ENCODE results near the gene DOK7.

The DOK7 gene

DNA sequence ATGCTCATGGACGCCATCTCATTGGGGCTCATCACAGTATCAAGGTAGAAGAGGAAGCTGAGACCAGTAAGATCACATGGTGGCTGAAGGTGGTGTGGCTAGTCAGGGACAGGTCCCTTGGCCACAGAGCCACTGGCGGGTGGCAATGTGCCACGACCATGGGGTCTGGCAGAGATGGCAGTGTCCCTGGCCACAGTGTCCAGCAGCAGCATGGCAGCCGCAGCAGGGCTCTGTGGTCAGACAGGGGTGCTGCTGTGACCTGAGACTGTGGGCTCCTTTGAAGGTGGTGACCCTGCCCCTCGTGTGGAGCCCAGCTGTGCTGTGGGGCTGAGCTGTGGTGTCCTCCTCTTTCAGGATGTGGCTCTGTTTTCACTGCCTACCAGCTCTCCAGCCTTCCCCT, 2.2 kb upstream of the DOK7 start:
- H3K9me3 ChIP-seq, result peaks cover 28% of the 10 kb centered on the region
- H3K4me1 ChIP-seq, result peaks cover 54% of the 10 kb centered on the region
- no peak overlapping the region for H3K4me3 ChIP-seq
- H3K9ac ChIP-seq, result no peak overlapping the region; the same call in 1 of the 2 replicates
- no peak for TF ChIP-seq Cebpa-rat (IDR thresholded peaks at IDR 0.05)
- peaks cover 34% of the 10 kb centered on the region for H3K27me3 ChIP-seq
- peak overlapping the region; percentile 52; the same call in 1 of the 2 replicates for H3K27ac ChIP-seq
- no peaks in the 10 kb centered on the region for H3K36me3 ChIP-seq
- no peaks in the 10 kb centered on the region for H4K20me1 ChIP-seq
- H3K4me2 ChIP-seq, result peak overlapping the region; percentile 86

DNA sequence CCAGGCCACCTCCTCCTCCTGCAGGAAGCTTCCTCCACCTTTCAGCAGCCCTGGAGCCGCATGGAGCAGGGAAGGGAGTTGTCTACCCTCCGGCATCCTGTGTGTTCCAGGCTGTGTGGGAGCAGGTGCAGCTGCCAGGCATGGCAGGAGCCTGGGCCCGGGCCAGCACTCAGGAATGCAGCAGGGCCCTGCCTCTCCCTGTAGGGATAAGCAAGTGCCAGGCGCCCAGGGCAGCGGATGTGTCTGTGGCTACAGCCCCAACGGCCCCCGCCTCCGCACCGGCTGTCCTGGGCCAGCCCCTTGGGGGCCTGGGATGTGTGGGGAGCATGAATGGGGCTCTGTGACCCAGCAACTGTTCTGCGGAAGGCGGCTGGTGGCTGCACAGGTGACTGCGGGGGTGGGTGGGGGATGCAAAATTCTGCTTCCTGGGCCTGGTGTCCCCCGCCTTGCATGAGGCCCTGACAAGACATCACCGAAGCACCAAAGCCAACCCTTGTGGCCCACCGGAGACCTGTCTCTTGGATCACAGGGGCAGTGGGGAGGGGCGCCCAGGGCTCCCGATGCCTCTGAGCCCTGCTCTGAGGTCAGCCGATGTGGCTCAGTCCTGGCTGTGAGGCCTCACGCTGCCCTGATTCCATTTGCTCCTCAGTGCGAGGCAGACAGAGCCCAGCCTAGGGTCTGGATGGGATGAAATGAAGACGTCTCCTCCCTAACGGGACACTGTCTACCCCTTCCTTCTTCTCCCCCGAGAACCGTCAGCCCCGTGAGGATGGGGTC, 1.4 kb upstream of the DOK7 start:
- H3K27me3 ChIP-seq, result peaks cover 34% of the 10 kb centered on the region
- H3K36me3 ChIP-seq, result no peaks in the 10 kb centered on the region
- no peak for TF ChIP-seq Cebpa-rat (IDR thresholded peaks at IDR 0.05)
- H3K27ac ChIP-seq, result peak overlapping the region; percentile 52
- H4K20me1 ChIP-seq, result no peaks in the 10 kb centered on the region
- peak overlapping the region; percentile 40 for H3K4me3 ChIP-seq
- peaks cover 20% of the 10 kb centered on the region for H3K9me3 ChIP-seq
- H3K4me1 ChIP-seq, result peaks cover 62% of the 10 kb centered on the region
- peak overlapping the region; percentile 6; the same call in 1 of the 2 replicates for H3K9ac ChIP-seq
- peak overlapping the region; percentile 86 for H3K4me2 ChIP-seq

DNA sequence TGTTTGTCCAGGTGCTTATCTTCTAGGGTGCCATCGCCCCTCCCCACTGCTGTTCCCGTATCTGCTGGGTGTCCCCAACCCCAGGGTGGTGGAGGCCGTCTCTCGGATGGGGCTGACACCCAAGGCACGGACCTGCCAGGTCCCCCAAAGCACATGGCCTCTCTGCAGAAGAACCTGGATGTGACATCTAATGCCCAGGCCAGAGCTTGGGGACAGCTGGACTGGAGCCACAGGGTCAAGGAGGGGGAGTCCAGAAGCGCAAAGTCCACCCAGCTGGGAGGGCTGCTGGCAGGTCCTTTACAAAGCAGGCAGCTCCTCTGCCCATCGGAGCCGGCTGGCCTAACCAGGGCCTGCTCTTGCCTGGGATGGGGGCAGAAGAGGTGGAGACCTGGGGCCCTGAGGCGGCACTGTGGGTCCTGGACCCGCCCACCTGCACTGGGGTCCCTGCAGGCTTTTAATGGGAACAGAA, 751 bp upstream of the DOK7 start:
- Histone ChIP-seq H3K36me3 (no peaks in the 10 kb centered on the region), H3K27ac (peak overlapping the region; percentile 52), H3K4me2 (peak overlapping the region; percentile 86), H3K27me3 (peaks cover 34% of the 10 kb centered on the region), H3K4me3 (peak overlapping the region; percentile 2; the same call in 1 of the 2 replicates), H4K20me1 (no peaks in the 10 kb centered on the region), H3K4me1 (peaks cover 62% of the 10 kb centered on the region), H3K9me3 (peaks cover 14% of the 10 kb centered on the region), H3K9ac (0 out of 2 replicates have a peak overlapping the region, but pooled peaks have one; percentile 6)
- no peak for TF ChIP-seq Cebpa-rat (IDR thresholded peaks at IDR 0.05)

DNA sequence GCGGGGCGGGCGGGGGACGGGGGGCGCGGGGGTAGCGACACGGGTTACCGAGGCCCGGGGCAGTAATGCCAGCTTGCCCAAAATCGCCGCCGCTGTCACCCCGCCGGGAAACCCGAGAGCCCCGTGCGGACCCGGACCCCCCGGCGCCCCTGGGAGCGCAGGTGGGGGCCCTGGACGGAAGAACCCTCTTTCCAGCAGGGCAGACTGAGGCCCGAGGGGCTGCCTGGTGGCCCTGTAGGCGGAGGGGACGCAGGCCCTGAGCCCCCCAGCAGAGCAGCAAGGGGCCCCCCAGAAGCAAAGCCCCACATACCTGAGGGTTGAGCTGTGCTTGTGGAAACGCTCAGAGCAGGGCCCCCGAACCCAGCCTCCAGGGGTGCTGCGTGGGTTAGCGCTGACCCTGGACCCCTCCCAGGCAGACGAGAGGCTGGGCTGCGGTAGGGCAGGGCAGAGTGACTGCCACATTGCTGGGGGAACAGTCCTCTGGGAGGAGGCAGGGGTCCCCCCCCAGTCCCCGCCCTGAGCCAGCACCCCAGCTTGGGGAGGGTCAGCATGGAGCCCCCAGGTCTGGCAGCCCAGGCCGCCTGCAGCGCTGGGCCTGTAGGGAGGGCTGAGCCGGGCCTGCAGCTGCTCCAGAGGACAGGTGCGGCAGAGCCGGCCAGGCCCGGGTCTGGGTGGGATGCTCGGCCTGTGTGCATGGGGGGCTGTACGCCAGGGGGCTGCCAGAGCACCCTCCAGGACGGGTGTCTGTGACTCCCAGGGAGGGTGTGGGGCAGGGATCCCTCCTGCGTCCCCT, 646 bp downstream of the DOK7 start:
- Histone ChIP-seq H3K4me3 (peak overlapping the region; percentile 53; the same call in 1 of the 2 replicates), H3K4me1 (peaks cover 62% of the 10 kb centered on the region), H3K9ac (0 out of 2 replicates have a peak overlapping the region, but pooled peaks have one; percentile 45), H3K4me2 (peak overlapping the region; percentile 77), H3K27me3 (peaks cover 34% of the 10 kb centered on the region), H3K36me3 (no peaks in the 10 kb centered on the region), H3K9me3 (peaks cover 13% of the 10 kb centered on the region), H4K20me1 (no peaks in the 10 kb centered on the region), H3K27ac (0 out of 2 replicates have a peak overlapping the region, but pooled peaks have one; percentile 26)
- no peak for TF ChIP-seq Cebpa-rat (IDR thresholded peaks at IDR 0.05)

DNA sequence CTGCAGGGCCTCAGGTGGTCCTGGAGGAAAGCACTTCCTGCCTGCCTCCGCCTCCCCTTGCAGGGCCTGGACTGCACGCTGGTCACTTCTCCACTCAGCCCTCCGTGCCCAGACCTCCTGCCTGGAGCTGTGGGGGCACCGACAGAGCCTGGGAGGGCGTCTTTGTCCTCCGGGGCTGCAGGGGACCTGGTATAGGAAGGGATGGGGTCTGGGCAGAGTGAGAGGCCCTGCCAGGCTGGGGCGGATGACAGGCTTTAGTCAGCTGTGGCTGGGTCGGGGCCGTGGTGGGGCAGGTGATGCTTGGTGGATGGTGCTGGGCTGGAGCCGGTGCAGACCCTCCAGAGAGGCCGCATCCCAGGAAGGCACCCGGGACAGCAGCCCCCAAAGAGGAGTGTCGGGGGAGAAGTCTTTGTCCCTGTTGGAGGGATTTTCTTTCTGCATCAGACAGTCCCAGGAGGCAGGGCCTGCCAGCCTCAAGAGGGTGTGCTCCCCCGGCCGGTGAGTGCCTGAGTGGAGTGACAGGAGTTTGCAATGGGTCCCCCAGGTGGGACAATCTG, 1.3 kb downstream of the DOK7 start:
- H3K27me3 ChIP-seq, result peaks cover 34% of the 10 kb centered on the region
- peaks cover 62% of the 10 kb centered on the region for H3K4me1 ChIP-seq
- no peak for TF ChIP-seq Cebpa-rat (IDR thresholded peaks at IDR 0.05)
- H4K20me1 ChIP-seq, result no peaks in the 10 kb centered on the region
- peaks cover 13% of the 10 kb centered on the region for H3K9me3 ChIP-seq
- H3K9ac ChIP-seq, result no peak overlapping the region
- no peak overlapping the region for H3K27ac ChIP-seq
- H3K4me2 ChIP-seq, result peak overlapping the region; percentile 77
- H3K4me3 ChIP-seq, result no peak overlapping the region
- H3K36me3 ChIP-seq, result no peaks in the 10 kb centered on the region

DNA sequence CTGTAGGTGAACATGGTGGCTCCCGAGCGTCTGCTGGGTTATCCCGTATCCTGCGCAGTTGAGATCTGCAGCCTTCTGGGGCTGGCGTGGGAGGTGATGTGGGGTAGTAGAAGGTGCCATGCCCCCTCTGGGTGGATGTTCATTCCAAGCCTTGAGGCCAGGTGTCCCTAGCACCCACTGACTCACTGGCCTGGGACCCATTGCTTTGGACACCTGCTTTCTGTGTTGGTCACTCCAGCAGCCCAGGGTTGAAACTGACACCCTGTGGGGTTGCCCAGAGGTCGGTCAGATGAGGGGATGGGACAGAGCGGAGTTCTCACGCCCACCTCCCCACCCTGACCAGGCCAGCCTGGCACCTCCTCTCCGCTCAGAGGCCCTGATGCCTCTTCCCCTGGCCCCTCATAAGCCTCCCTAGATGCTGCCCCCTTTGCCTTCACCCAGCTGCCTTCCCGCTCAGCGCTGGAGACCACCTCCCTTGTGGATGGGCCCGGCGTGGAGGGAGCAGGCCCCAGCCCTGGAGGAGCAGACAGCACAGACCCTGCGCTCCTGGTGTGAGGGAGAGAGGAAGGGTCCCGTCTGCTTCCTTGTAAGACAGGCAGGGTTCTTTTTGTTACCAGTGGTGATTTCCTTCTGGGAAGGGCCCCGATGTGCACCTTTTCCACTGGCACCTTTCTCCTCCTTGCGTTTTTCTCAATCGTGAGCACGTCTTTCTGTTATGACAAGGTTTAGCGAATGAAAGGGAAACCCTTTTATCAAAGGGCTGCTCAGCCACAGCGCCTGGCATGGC, 2.0 kb downstream of the DOK7 start:
- Histone ChIP-seq H3K4me3 (no peak overlapping the region), H3K9ac (no peak overlapping the region), H3K27ac (peak overlapping the region; percentile 18; the same call in 1 of the 2 replicates), H3K4me1 (peaks cover 62% of the 10 kb centered on the region), H3K9me3 (peaks cover 10% of the 10 kb centered on the region), H3K27me3 (peaks cover 34% of the 10 kb centered on the region), H4K20me1 (no peaks in the 10 kb centered on the region), H3K4me2 (peak overlapping the region; percentile 77), H3K36me3 (no peaks in the 10 kb centered on the region)
- no peak for TF ChIP-seq Cebpa-rat (IDR thresholded peaks at IDR 0.05)

DNA sequence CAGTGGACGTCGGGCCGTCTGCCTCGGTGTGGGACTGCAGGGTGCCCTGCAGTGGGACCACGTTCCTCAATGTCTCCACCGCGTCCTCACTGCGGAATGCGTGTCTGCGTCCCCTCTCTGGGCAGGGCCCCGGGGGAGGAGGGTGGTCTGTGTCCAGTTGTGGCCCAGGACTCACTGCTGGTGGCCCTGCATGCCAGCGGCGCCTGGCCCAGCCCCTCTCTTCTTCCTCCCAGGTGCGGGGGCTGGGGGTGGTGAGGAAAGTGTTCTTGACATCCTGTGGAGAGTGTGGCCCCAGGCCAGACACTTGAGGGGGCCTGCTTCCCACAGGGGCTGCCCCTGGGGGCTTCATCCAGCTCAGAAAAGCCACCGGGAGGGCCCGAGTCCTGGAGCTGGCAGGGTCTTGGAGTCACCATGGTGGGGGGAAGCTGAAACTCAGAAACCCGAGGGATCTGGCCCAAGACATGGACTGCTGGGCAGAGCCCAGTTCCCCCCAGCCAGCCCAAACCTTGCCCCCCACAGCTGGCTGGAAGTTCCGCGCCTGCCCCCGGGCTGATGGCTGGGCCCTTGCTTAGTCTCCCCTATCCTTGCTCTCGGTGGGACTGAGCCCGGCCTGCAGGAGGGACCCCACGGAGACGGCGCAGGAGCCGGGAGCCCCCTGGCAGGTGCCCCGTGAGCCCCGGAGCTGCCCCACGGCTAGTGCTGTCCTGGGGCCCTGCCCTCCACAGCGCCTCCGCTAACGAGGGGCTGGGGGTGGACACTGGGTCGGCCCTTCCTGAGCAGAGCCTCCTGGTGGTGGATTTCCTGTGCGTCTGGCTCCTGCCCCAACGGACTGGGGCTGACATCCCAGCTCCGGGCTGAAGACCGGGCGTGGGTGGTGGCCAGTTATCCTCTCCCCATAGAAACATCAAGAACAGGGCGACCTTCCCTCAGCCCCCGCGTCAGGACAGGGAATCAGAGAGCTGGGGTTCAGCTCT, 2.9 kb downstream of the DOK7 start:
- H3K9ac ChIP-seq, result no peak overlapping the region
- H3K4me1 ChIP-seq, result peaks cover 55% of the 10 kb centered on the region
- peak overlapping the region; percentile 18; the same call in 1 of the 2 replicates for H3K27ac ChIP-seq
- peaks cover 34% of the 10 kb centered on the region for H3K27me3 ChIP-seq
- H3K9me3 ChIP-seq, result peaks cover under 1% of the 10 kb centered on the region; the same call in 1 of the 2 replicates
- H4K20me1 ChIP-seq, result no peaks in the 10 kb centered on the region
- no peaks in the 10 kb centered on the region for H3K36me3 ChIP-seq
- H3K4me2 ChIP-seq, result peak overlapping the region; percentile 77
- H3K4me3 ChIP-seq, result no peak overlapping the region
- TF ChIP-seq Cebpa-rat (IDR thresholded peaks at IDR 0.05), result no peak

All from BLaER1 (cell line).